Measurements from ENCODE around the gene SH3YL1. TPM values are rescaled to one million over a fixed set of nuclear protein-coding genes. Genes with fewer than 3 reads are reported as not detected.

Gene SH3YL1
- total RNA-seq, 1 experiment from 2014 or later: 28.4 TPM

DNA sequence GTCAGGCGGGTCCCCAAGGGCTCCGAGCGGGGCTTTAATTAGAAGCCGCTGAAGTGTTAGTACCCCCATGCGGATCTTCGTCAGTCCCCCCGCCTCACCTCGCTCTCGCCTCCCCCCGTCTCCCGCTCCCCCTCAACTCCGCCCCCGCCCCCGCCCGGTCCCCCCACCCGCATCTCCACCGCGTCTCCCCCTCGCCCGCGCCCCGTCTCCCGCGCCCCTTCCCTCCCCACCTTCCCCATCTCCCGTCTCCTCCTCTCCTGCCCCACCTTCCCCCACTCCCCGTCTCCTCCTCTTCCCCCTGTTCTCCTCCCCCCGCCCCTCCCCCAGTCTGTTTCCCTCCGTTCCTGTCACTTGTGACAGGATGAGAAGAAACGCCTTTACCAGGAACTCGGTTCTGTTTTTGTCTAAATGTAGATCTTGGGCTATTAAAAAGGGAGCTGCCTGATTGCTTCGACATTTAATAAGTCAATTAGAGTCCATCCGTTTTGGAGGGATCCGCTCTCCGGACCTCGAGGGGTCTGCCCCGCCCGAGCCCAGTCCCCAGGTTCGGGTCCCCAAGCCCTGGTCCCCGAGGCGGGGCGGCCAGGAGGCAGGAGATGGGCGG, 25.0 kb upstream of the SH3YL1 start:
- DNase-seq (ENCODE audit: low read depth, low spot score) (no peak), ATAC-seq (no peak)
- Histone ChIP-seq H3K36me3 (ENCODE audit: control insufficient read depth, insufficient read depth, low read length) (no peaks in the 10 kb centered on the region), H3K27me3 (ENCODE audit: control insufficient read depth, insufficient read depth, low read length) (peaks cover 16% of the 10 kb centered on the region), H3K4me1 (ENCODE audit: control insufficient read depth, insufficient read depth, low read length) (no peaks in the 10 kb centered on the region; the same call in none of the 2 replicates), H3K27ac (ENCODE audit: low read length) (no peak overlapping the region), H3K9me3 (ENCODE audit: control insufficient read depth, insufficient read depth, low read depth, low read length) (no peaks in the 10 kb centered on the region), H3K4me3 (ENCODE audit: low read depth in 2 of 2, low read length in 2 of 2) (peak overlapping the region; percentile 43 to 63)
- CTCF ChIA-PET: no interaction called here
- no TSS peak for BruUV-seq (replicated peaks)
- in situ Hi-C loops (cut with HindIII; ENCODE audit: low pct_unique_long_range_greater_than_20kb, low sequenced_read_pairs): no loop called here
- intact Hi-C loops (cut with micrococcal nuclease; ENCODE audit: unreplicated experiment): no loop called here
- TF ChIP-seq POLR2AphosphoS5 (IDR thresholded peaks at IDR 0.05; ENCODE audit: low read depth, low read length) (no peak), TCF7L2 (IDR thresholded peaks at IDR 0.05; ENCODE audit: low read depth, low read length) (no peak), SIN3A (IDR thresholded peaks at IDR 0.05; ENCODE audit: borderline replicate concordance, insufficient read depth, low read depth, low read length) (no peak)
- TF ChIP-seq, protein P1, sequence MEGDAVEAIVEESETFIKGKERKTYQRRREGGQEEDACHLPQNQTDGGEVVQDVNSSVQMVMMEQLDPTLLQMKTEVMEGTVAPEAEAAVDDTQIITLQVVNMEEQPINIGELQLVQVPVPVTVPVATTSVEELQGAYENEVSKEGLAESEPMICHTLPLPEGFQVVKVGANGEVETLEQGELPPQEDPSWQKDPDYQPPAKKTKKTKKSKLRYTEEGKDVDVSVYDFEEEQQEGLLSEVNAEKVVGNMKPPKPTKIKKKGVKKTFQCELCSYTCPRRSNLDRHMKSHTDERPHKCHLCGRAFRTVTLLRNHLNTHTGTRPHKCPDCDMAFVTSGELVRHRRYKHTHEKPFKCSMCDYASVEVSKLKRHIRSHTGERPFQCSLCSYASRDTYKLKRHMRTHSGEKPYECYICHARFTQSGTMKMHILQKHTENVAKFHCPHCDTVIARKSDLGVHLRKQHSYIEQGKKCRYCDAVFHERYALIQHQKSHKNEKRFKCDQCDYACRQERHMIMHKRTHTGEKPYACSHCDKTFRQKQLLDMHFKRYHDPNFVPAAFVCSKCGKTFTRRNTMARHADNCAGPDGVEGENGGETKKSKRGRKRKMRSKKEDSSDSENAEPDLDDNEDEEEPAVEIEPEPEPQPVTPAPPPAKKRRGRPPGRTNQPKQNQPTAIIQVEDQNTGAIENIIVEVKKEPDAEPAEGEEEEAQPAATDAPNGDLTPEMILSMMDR (IDR thresholded peaks at IDR 0.05): no peak
- TF ChIP-seq, protein P2, sequence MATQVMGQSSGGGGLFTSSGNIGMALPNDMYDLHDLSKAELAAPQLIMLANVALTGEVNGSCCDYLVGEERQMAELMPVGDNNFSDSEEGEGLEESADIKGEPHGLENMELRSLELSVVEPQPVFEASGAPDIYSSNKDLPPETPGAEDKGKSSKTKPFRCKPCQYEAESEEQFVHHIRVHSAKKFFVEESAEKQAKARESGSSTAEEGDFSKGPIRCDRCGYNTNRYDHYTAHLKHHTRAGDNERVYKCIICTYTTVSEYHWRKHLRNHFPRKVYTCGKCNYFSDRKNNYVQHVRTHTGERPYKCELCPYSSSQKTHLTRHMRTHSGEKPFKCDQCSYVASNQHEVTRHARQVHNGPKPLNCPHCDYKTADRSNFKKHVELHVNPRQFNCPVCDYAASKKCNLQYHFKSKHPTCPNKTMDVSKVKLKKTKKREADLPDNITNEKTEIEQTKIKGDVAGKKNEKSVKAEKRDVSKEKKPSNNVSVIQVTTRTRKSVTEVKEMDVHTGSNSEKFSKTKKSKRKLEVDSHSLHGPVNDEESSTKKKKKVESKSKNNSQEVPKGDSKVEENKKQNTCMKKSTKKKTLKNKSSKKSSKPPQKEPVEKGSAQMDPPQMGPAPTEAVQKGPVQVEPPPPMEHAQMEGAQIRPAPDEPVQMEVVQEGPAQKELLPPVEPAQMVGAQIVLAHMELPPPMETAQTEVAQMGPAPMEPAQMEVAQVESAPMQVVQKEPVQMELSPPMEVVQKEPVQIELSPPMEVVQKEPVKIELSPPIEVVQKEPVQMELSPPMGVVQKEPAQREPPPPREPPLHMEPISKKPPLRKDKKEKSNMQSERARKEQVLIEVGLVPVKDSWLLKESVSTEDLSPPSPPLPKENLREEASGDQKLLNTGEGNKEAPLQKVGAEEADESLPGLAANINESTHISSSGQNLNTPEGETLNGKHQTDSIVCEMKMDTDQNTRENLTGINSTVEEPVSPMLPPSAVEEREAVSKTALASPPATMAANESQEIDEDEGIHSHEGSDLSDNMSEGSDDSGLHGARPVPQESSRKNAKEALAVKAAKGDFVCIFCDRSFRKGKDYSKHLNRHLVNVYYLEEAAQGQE (IDR thresholded peaks at IDR 0.05; ENCODE audit: insufficient read depth in 1 of 2, low read depth in 2 of 2, low read length in 1 of 2): no peak
- POLR2A ChIA-PET: interaction anchor here (0.7 kb wide), 1 partner anchor 345 kb away, joined by 3 read pairs; no protein-coding TSS in a partner anchor

DNA sequence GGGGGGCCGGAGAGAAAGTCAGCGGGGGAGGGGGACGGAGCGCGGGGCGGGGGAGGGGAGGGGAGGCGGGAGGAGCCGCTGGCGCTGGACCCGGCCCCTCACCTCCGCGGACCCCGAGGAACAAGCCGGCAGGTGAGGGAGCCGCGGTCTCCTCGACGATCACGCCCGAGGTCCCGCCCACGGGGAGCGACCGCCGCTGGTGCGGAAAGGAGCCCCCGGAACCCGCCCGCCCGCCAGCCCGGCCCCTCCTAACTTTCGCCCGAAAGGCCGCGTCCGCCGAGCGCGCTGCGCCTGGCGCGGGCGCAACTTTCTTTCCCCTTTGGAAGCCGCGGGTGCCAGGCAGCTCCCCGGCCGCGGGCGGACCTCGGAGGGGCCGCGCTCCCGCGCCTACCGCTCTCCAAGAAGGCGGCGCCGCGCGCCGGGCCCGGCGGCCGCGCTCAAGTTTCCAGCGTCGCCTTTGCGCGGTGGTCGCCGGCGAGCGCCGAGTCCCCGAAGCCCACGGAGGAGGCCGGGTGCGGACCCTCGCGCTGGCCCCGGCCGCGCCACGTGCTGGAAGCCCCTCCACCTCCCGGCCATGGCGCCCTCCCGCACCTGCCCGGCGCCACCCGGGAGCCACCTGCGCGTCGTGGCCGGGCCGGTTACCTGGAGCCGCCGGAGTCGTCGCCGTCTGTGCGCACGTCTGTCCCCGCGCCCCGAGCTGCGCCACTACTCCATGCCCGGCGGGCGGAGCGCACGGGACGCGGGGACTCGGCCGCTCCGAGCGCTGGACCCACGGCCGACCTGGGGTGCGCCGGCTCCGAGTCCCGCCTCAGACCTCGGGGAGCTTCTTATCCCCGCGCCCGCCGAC, 24.3 kb upstream of the SH3YL1 start, which contains the start of gene ALKAL2:
ALKAL2 (minus strand) TSS at position 181 of the 847 bp plus-strand sequence. CDS start 256 bp downstream, outside the sequence.
- Histone ChIP-seq H3K27me3 (ENCODE audit: control insufficient read depth, insufficient read depth, low read length) (peaks cover 16% of the 10 kb centered on the region), H3K4me3 (ENCODE audit: low read depth in 2 of 2, low read length in 2 of 2) (peak within 1 kb of the TSS in 1 of 2 experiments; percentile 11; a peak in 2 of 4 replicates), H3K4me1 (ENCODE audit: control insufficient read depth, insufficient read depth, low read length) (no peaks in the 10 kb centered on the region; the same call in none of the 2 replicates), H3K9me3 (ENCODE audit: control insufficient read depth, insufficient read depth, low read depth, low read length) (no peaks in the 10 kb centered on the region), H3K36me3 (ENCODE audit: control insufficient read depth, insufficient read depth, low read length) (no peaks in the 10 kb centered on the region), H3K27ac (ENCODE audit: low read length) (no peak within 1 kb of the TSS)
- in situ Hi-C loops (cut with HindIII; ENCODE audit: low pct_unique_long_range_greater_than_20kb, low sequenced_read_pairs): no loop called here
- TF ChIP-seq, protein P1 (IDR thresholded peaks at IDR 0.05): no peak
- TF ChIP-seq, protein P2 (IDR thresholded peaks at IDR 0.05; ENCODE audit: insufficient read depth in 1 of 2, low read depth in 2 of 2, low read length in 1 of 2): no peak
- no peak for TF ChIP-seq POLR2AphosphoS5 (IDR thresholded peaks at IDR 0.05; ENCODE audit: low read depth, low read length)
- no peak for TF ChIP-seq TCF7L2 (IDR thresholded peaks at IDR 0.05; ENCODE audit: low read depth, low read length)
- BruUV-seq (replicated peaks): no TSS peak
- no peak for DNase-seq (ENCODE audit: low read depth, low spot score)
- ChIA-PET CTCF (interaction anchor here (0.7 kb wide), 1 partner anchor 78 kb away, joined by 9 read pairs; no protein-coding TSS in a partner anchor), POLR2A (interaction anchor here (0.7 kb wide), 2 partner anchors 216 to 346 kb away, joined by 3 to 4 read pairs; no protein-coding TSS in a partner anchor)
- ATAC-seq: peak; percentile 39; the same call in 1 of the 2 replicates
- intact Hi-C loops (cut with micrococcal nuclease; ENCODE audit: unreplicated experiment): no loop called here

Measured in Panc1 (cell line).